Amniotic epithelial cell (primary cell): ENCODE data around the gene CIZ1.

ENCODE experiments used
- DNase-seq: peaks from one replicate; pipeline ENCODE4 v3.0.0-alpha.2; 2010; ENCODE audit warnings: low read depth

CIZ1 gene

DNA sequence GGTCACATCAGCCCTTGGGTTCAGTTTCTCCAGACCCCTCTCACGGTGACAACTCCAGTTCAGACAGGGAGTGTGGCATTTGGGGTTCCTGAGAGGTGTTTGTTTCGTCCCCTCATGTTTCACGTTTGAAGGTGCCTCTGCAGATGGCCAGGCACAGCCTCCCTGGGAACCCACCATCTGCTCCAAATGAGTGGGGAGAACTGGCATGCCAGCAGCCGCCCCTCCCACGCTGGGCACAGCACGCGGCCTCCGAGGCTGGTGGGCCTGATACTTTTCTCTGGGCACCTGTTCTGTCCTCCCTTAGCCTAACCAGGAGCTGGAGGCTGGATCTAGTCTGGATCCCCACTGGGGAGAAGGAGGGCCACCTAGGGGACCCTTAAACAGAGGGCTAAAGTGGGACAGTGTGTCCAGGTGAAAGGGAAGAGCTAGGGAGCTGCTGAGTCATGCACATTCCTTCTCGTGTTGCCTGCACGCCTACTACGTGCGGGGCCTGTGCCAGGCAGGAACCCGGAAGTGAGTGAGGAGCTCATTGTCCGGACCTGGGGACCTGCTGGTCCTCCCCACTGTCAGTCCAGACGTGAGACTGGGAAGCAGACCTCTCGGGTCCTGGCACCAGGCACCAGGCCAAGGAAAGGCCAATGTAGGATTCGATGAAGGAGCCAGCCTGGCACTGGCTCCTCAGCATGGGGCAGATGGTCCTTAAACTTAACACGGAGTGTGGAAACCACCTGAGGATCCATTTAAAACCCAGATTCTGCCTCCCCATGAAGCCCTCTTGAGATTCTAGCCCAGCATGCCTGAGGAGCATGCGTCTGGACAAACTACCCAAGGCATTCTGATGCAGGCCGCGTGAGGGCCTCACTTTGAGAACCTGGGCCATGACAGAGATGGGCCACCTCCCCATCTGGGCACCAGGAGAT, 23.5 kb upstream of the CIZ1 start:
- DNase-seq, result peak; percentile 15

DNA sequence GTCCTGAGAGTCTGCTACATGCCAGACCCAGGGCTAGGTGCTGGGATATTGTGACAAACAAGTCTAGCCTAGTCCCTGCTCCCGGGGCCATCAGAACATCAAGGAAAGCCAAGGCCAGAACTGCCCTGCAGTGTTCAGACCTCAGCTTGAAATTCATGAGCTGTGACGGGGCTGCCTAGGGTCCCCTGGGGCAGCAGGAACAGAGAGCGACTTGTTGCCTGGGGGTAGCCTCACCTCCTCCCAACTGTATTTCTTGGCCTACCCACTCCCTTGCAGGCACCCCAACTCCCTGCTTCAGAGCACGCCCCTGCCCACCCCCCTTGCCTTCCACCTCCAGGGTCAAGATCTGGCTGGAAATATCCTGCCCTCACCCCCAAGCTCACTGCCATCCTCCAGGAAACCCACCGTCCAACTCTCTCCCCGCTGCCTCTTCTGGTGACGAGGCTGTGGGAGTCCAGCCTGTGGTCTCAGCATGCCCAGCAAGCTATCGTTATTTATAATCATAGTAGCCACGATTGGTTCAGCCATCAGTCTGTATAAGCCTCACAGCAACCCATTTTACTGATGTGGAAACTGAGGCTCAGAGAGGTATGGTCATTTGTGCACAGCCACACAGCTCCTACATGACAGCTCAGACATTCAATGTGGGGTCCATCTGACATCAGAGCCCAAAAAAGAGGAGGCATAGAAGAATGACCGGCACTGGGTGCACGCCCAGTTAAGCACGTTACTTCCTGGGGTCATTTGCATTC, 22.6 kb upstream of the CIZ1 start:
- DNase-seq, result no peak

DNA sequence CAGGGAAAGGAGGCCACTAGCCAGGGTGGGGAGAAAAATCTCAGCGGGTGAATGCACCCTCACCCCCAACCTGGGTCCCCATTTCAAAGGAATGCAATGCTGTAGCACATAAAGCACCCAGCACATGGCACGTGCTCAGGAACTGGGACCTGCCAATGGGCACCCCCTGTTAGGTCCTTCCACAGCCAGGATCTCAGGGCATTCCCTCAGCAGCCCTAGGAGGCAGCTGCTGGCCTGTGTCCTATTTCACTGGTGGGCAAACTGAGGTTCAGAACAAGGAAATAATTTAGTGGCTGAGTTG, 20.6 kb upstream of the CIZ1 start:
- no peak for DNase-seq

DNA sequence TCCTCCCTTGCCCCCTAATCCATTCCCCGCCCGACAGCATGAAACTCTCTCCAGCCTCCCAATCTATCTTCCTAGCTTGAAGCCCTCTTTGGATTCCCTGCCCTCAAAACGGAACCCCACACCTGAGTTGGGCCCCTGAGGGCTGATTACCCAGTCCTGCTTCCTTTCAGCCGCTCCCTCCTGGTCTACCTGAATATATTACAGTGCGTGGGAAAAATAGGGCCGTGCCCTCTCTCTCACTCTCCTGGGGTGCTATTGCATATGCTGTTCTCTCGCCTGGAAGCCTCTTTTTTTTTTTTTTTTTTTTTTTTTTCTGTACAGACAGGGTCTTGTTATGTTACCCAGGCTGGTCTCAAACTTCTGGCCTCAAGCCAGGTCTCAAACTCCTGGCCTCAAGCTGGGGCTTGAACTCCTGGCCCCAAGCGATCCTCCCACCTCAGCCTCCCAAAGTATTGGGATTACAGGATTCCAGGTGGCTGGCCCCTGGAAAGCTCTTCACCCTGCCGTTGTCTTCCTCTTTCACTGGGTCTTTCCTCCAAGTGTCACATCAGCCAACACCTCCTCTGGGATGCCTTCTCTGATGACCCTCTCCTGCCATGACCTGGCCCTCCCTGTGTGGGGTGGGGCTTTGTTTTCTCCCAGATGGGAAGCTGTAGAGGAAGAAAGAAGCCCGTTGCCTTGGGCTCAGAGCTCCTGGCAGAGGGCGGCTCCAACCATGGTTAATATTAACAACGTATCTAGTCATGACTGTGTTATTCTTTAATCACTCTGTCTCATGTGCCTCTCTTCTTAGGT, 20.0 kb upstream of the CIZ1 start:
- DNase-seq, result no peak

DNA sequence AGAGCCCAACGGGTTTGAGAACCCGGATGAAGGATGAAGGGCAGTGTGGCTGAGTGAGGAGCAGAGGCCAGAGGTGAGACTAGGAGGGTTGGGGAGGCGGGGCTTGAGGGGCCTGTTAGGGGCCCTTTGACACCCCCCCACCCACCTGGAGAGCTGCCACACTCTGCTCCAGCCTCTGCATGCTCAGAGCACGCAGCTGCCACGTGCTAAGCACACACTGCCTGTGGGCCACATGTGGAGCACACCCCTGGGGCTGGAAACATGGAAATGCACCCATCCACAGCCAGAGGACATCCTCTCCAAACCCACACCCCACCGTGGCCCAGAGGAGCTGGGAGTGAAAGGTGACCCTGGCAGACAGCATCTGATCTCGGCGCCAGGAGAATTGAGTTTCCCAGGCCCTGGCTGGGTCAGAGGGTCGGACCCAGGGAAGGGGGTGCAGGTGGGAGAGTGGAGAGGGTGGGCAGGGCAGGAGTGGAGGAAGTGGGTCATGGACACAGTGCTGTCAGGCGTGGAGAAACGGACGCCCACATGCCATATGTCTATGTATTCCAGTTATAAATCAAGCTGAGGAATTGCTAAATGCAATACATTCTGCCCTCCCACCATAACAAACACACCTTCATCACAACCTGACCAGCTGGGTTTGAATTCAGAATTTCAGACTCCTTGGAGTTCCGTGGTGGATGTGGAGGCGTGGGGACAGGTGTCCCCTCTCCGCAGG, 17.7 kb upstream of the CIZ1 start:
- DNase-seq, result no peak

DNA sequence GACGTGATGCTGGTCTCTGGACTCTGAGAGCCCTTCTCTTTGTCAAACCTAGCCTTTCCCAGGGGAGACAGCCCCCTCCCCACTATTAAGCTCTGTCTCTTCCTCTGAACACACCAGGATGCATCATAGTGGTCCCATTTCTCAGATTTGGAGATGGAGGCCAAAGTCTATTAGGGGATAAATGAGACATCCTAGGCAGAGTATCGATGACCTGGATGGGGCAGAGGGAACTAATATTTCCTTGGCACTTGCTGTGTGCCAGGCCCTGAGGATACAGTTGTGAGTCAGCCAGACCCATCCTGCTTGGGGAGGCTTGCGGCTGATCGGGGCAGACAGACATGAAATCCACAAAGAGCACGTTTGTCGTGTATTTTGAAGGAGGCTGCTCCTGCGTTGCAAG, 17.0 kb upstream of the CIZ1 start:
- DNase-seq, result no peak

DNA sequence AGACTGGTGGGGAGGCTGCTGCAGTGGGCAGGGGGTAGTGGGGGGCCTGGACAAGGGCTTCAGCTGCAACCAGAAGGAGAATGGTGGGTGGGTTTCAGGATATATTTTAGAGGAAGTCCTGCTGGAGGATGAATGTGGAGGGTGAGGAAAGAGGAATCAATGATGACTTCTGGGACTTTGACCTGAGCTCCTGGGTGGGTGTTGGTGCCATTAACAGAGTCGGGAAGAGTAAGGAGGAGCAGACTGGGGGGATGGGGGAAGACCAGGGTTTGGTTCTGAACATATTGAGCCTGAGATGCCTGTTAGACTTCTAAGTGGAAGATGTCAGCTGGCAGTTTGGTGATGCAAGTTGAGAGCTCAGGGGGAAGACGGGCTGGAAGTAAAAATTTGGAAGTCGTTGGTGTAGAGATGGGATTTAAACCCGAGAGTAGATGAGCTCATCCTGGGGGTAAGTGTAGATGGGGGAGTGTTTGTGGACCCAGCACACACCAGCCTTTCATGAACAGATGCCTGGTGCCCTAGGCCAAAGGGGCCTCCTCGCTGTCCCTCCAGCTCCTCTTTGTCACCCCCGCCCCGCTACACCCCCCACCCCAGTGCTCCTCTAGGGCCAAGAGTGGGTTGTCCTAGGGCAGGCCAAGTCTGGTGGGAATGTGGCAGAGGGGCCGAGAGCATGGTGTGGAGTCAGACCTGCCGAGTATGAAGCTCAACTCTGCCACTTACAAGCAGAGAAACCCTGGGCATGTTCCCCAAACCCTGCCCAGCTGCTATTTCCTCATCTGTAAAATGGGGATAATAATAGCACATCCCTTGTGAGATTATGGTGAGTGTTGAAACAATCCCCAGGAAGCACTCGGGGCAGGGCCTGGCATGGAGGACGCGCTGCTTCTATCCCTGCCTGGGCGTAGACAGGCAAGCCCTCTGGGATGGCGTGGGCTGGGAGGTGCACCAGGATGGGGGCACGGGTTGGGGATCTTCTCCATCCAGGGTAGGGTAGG, 15.8 kb upstream of the CIZ1 start:
- DNase-seq, result no peak

DNA sequence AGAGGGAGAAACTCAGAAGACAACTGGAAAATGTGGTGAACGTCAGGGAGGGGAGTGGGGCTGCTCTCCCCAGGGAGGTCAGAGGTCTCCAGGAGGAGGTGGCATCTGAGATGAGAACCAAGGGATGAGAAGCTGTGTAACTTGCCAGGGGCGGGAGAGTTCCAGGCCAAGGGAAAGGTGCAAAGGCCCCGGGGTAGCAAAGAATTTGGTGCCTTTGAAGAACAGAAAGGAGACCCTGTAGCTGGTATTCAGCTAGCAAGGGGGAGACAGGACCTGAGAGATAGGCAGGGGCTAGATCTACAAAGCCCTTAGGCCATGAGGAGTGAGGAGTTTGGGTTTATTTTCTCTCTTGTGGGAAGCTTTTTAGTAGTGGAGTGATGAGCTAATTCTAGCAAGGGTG, 15.1 kb upstream of the CIZ1 start:
- no peak for DNase-seq

DNA sequence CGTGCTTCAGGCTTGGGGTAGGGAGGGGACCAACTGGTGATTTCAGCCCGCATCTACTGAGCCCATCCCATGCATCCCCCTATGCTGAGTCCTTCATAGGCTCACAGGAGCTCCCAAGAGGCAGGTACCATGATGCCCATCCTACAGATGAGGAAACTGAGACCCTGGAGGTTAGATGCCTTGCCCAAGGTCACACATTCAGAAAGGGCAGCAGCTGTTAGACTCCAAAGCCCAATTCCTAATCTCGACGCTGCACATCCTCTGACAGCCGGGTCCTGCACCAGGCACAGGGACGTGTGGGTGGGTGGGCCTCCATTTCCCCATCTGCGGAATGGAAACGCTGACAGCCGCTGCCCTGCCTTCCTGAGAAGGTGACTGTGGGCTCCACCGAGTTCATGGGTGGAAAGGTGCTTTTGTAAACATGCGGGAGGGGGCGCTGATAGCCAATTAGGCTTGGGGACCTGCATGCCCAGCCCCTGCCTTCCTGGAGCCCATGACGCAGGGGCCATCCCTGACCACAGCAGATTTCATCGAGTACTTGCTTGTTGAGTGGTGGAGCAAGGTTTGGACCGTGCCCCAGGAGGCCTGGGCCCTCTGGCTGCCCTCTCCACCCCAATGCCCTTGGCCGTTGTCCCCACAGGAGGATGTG, 14.0 kb upstream of the CIZ1 start:
- DNase-seq, result no peak

DNA sequence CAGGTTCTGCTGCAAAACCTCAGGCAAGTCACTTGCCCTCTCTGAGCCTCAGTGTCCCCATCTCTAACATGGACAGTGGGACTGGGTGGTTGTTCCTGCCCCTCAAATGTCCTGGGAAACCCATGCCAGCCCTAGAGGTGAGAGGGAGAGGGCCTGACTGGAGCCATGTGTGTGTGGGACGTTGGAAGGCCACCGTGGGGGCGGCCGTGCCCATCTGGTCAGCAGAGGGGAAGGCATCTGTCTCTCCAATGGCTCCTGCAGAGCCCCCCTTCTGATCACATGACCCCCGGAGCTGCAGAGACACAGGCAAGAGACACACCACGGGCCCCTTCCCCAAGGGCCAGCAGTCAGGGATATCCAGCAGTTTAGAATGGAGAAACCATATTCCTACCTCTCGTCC, 13.5 kb upstream of the CIZ1 start:
- DNase-seq, result no peak

DNA sequence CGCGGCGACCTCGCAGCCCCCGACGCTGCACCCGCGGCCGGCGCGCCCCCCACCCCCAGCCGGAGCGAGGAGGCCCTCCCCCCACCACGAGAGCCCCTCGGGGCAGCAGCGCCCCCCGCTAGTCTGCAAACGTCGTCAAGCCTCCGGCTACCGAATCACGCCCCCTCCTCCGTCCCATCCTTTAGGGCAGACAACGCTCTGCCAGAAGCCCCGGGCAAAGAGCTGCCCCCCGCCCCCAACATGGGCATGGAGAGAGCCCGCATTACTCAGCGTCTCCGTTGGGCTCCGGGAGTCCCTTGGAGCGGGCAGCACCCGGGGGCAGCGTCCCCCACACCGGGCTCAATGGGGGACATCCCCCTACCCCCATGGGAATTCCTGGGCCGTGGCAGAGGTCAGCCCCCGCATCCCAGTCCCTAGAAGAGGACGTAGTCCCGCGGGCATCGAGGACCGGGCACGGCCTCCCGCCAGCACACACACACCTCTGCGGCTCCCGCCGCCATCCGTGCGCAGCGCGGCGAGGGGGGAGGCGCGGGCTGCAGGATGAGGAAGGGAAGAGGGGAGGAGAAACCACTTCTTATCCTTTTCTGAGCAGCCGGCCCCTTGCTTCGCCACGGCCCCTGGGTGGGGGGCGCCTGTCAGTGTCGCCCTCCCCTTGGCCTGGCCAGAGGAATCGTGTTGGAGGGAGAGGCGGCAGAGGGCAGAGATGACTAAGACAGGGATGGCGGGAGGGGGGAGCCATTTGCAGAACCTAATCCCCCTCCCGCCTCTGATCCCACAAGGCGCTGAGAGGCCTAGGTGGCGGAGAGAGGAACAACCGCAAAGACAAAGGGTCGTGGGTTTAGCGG, 12.6 kb upstream of the CIZ1 start:
- peak; percentile 30 for DNase-seq

DNA sequence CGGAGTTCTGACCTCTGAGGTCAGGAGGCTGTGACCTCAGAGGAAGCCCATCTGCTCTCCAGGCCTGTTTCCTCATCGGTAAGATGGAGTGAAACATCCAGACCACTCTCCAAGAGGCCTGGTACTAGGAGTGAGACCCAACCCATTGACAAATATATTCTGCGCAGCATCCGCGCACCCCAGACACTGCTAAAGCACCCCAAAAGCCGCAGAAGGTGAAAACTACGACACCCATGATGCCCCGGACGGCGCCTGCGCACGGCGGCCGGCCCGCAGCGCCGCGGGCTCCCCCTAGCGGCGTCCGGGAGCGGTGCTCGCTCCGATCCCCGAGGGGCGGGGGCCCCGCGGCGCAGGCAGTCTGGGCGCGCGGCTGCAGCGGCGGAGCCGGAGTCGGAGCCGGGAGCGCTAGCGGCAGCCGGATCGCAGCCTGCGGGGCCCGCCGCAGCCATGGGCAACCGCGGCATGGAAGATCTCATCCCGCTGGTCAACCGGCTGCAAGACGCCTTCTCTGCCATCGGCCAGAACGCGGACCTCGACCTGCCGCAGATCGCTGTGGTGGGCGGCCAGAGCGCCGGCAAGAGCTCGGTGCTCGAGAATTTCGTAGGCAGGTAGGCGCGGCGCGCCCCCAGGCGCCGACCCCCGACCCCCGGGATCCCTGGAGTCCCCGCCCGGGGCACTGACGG, 11.8 kb upstream of the CIZ1 start, which contains the start of gene DNM1:
Gene DNM1, plus strand, starts transcription at position 356 of the 683 bp plus-strand sequence. Its CDS starts 92 bp downstream, at position 448.
- DNase-seq, result peak; percentile 33

DNA sequence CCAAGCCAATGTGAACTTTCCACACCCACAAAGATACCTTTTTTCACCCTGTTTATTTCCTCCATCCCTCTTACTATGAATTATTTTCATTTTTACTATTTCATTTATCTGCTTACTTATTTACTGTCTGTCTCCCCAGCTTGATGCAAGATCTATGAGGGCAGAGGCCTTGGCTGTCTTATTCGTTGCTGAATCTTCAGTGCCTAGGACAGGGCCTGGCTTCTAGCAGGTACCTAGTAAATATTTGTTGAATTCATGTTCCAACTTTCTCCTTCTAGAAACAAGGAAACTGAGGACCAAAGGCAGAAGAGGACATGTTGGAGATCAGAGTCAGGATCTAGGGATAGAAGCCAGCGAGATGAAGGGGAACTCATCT, 11.3 kb upstream of the CIZ1 start:
- DNase-seq, result no peak

DNA sequence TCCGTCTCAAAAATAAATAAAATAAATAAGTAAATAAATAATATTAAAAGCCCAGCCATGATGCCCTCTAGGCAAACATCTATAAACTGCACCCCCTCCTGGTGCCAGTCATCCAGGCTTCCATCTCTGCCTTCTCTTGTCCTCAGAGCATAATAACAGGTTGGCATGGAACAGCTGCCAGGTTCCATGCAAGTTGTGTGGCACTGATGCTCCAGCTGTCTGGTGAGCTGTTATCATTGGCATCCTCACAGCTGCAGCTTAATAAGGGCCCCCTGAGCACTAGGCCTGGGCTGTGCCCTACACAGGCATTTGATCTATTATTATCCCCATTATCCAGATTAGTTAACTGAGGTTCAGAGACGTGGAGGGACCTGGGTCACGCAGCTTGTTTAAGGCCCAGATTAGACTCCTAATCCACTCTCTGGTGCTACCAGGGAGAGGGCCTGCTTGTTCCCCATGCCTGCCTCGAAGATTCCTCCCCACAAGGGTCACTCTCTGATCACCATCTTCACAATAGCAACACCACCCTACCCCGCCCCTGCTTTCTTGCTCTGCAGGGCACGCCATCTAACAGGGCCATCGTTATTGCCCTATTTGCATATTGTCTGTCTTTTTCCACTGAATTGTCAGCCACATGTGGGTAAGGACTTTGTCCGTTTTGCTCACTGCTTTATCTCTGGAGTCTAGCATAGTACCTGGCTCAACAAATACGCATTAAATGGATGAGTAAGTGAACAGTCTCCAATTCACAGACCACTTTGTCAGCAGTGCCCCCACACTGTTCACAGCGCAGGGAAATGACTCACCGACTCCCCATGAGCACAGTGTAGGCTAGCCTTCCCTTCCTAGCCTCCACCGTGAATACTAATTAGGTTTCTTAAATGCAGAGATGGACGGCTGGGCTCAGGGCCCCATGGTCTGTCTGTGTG, 10.3 kb upstream of the CIZ1 start:
- DNase-seq, result peak; percentile 28

DNA sequence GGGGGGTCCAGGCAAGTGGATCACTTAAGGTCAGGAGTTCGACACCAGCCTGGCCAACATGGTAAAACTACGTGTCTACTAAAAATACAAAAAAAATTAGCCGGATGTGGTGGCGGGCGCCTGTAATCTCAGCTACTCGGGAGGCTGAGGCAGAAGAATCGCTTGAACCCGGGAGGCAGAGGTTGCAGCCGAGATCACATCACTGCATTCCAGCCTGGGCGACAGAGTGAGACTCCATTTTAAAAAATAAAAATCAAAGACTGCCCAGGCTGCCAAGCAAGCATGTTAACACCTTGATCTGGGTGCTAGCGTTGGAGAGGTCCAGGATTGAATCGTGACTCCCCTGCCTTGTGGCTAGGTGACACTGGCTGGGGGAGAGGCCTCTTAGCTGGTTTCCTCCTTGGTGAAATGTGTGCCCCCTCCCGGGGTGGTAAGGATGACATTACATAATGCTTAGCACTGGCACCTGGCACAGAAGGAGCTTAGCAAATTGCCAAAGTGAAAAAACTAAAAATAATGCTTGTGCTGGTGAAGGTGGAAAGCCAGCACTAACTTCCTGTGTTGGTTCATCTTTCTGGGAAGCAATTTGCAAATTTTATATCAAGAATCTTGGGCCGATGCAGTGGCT, 2.2 kb upstream of the CIZ1 start:
- no peak for DNase-seq

DNA sequence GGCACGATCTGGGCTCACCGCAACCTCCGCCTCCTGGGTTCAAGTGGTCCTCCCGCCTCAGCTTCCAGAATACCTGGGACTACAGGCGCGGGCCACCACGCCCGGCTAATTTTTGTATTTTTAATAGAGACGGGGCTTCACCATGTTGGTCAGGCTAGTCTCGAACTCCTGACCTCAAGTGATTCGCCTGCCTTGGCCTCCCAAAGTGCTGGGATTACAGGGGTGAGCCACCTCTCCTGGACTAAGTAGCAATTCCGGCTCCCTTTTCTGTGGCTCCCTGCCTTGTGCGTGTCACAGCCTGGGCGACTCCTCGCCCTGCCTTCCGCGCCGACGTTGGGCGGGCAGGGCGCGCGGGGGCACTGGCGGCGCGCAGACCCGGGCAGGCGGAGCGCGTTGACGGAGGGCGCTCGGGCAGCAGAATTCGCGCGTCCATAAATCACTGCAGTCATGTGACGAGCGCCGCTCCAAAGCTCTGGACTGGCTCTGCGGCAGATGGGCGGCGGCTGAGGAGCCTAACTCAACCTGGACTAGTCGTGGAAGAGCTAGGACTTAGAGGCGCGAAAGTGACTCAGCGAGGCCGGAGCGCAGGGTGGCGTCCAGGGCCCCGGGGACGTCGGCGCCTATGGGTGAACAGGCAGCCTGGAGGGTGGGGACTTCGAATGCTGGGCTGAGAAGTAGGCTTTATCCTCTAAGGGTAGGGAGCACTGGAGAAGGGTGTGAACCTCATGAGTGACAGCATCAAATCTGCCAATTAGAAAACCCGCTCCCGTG, 1.4 kb upstream of the CIZ1 start:
- DNase-seq, result peak; percentile 89
